ENCODE data around the gene RASGRP2.
A peak's percentile ranks its signal among the peaks of the same experiment; 100 is the strongest.

RASGRP2 gene

DNA sequence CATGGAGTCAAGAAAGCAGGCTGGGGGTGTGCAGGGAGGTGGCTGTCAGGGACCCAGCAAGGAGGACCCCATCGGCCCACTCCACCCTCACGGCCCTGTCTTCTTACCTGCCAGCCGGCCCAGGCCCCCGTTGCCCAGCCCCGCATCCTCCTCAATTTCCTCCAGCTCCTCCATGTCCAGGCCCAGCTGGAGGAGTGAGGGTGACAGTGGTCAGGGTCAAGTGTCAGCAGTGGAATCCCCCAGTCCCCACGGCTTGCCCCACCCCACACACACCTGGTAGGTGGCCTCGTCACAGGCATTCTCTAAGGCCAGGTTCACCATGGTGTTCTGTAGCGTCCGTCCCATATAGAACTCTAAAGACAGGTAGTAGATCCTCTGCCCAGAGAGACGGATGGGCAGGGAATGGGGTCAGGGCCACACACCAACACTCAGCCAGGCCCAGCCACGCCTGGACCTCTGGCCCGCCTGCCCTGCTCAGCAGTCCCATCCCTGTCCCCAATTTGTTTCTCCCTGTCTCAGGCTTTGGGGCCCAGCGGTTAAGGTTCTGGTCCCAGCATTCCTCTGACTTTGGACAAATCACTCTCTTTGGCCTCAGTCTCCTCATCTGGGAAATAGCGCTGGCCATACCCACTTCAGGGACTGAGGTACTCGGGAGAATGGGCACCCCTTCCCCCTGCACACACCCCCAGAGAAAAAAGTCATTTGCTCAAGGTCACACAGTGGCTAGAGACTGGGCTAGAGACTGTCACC is 14.6 kb upstream of the RASGRP2 start:
- Histone ChIP-seq H2AK5ac (ENCODE audit: low read length) (no peak overlapping the region), H3K23ac (ENCODE audit: low read length) (no peak overlapping the region), H4K91ac (ENCODE audit: low read depth, low read length) (no peak overlapping the region), H3K4ac (ENCODE audit: low read depth, low read length) (no peak overlapping the region), H3K27ac (ENCODE audit: low read depth, low read length) (no peak overlapping the region), H4K8ac (ENCODE audit: low read depth, low read length) (no peak overlapping the region), H3K14ac (ENCODE audit: low read length) (no peak overlapping the region), H4K12ac (ENCODE audit: low read depth, low read length) (no peak overlapping the region), H2AFZ (ENCODE audit: insufficient read depth, low read length, poor library complexity) (no peak overlapping the region), H3K9me3 (ENCODE audit: insufficient read depth, low read depth, low read length) (no peaks in the 10 kb centered on the region), H3K27me3 (ENCODE audit: insufficient read depth, low read length) (no peaks in the 10 kb centered on the region), H3K36me3 (ENCODE audit: control insufficient read depth in 1 of 2, insufficient read depth in 2 of 2, low read length in 2 of 2) (peaks cover 12 to 14% of the 10 kb centered on the region in 2 experiments), H2BK5ac (ENCODE audit: low read depth, low read length, poor library complexity) (no peak overlapping the region), H2BK120ac (ENCODE audit: insufficient read depth, low read length, poor library complexity) (no peak overlapping the region), H3K4me2 (ENCODE audit: low read length) (no peak overlapping the region), H2BK12ac (ENCODE audit: low read length) (no peak overlapping the region), H3K4me3 (ENCODE audit: low read depth, low read length) (no peak overlapping the region), H3K9ac (ENCODE audit: low read length) (no peak overlapping the region), H3K79me2 (ENCODE audit: control insufficient read depth, insufficient read depth, low read length, poor library complexity) (no peaks in the 10 kb centered on the region), H3K4me1 (ENCODE audit: control insufficient read depth in 1 of 2, insufficient read depth in 2 of 2, low read length in 2 of 2) (peaks cover 12 to 13% of the 10 kb centered on the region in 2 experiments), H3K79me1 (ENCODE audit: low read length) (no peaks in the 10 kb centered on the region), H3K18ac (ENCODE audit: low read length) (no peak overlapping the region)
- DNase-seq, result no peak
- no CpG with 5 or more reads among the region's 15 CpGs for WGBS (ENCODE audit: extremely low coverage, insufficient coverage, insufficient read length)

- Histone ChIP-seq H3K9me3 (ENCODE audit: insufficient read depth, low read depth, low read length) (no peaks in the 10 kb centered on the region), H2BK12ac (ENCODE audit: low read length) (no peak overlapping the region)
Measured at GRCh38 chr11:64757549-64758329, 13.8 kb upstream of the RASGRP2 start.

GRCh38 chr11:64755681-64756361 is 11.9 kb upstream of the RASGRP2 start:
- no CpG with 5 or more reads among the region's 13 CpGs for WGBS (ENCODE audit: extremely low coverage, insufficient coverage, insufficient read length)
- Histone ChIP-seq H3K4me3 (ENCODE audit: low read depth, low read length) (no peak overlapping the region), H2AFZ (ENCODE audit: insufficient read depth, low read length, poor library complexity) (no peak overlapping the region), H3K27me3 (ENCODE audit: insufficient read depth, low read length) (no peaks in the 10 kb centered on the region), H3K4me2 (ENCODE audit: low read length) (no peak overlapping the region), H3K9me3 (ENCODE audit: insufficient read depth, low read depth, low read length) (no peaks in the 10 kb centered on the region), H3K36me3 (ENCODE audit: control insufficient read depth in 1 of 2, insufficient read depth in 2 of 2, low read length in 2 of 2) (no peaks in the 10 kb centered on the region), H4K12ac (ENCODE audit: low read depth, low read length) (no peak overlapping the region), H3K23ac (ENCODE audit: low read length) (no peak overlapping the region), H2AK5ac (ENCODE audit: low read length) (no peak overlapping the region), H2BK12ac (ENCODE audit: low read length) (no peak overlapping the region), H3K14ac (ENCODE audit: low read length) (no peak overlapping the region), H3K18ac (ENCODE audit: low read length) (no peak overlapping the region), H3K4me1 (ENCODE audit: control insufficient read depth in 1 of 2, insufficient read depth in 2 of 2, low read length in 2 of 2) (peaks cover 12 to 13% of the 10 kb centered on the region in 2 experiments), H2BK120ac (ENCODE audit: insufficient read depth, low read length, poor library complexity) (no peak overlapping the region), H4K8ac (ENCODE audit: low read depth, low read length) (no peak overlapping the region), H3K79me1 (ENCODE audit: low read length) (no peaks in the 10 kb centered on the region), H3K4ac (ENCODE audit: low read depth, low read length) (no peak overlapping the region), H3K79me2 (ENCODE audit: control insufficient read depth, insufficient read depth, low read length, poor library complexity) (no peaks in the 10 kb centered on the region), H3K27ac (ENCODE audit: low read depth, low read length) (no peak overlapping the region), H2BK5ac (ENCODE audit: low read depth, low read length, poor library complexity) (no peak overlapping the region), H4K91ac (ENCODE audit: low read depth, low read length) (no peak overlapping the region), H3K9ac (ENCODE audit: low read length) (no peak overlapping the region)
- DNase-seq, result no peak

More at GRCh38 chr11:64757549-64758329, 13.8 kb upstream of the RASGRP2 start:
- H3K27me3 ChIP-seq (ENCODE audit: insufficient read depth, low read length), result no peaks in the 10 kb centered on the region
- H3K27ac ChIP-seq (ENCODE audit: low read depth, low read length), result no peak overlapping the region
- H3K18ac ChIP-seq (ENCODE audit: low read length), result no peak overlapping the region
- WGBS (ENCODE audit: extremely low coverage, insufficient coverage, insufficient read length), result no CpG with 5 or more reads among the region's 19 CpGs
- no peak overlapping the region for H3K4ac ChIP-seq (ENCODE audit: low read depth, low read length)
- H3K23ac ChIP-seq (ENCODE audit: low read length), result no peak overlapping the region
- no peak overlapping the region for H3K9ac ChIP-seq (ENCODE audit: low read length)
- H3K4me1 ChIP-seq (ENCODE audit: control insufficient read depth in 1 of 2, insufficient read depth in 2 of 2, low read length in 2 of 2), result peaks cover 12 to 13% of the 10 kb centered on the region in 2 experiments
- no peak overlapping the region for H2BK120ac ChIP-seq (ENCODE audit: insufficient read depth, low read length, poor library complexity)
- no peak overlapping the region for H2AK5ac ChIP-seq (ENCODE audit: low read length)
- H3K4me3 ChIP-seq (ENCODE audit: low read depth, low read length), result peak overlapping the region; percentile 35
- peaks cover 4 to 7% of the 10 kb centered on the region in 2 experiments for H3K36me3 ChIP-seq (ENCODE audit: control insufficient read depth in 1 of 2, insufficient read depth in 2 of 2, low read length in 2 of 2)
- no peak overlapping the region for H2BK5ac ChIP-seq (ENCODE audit: low read depth, low read length, poor library complexity)
- H3K79me2 ChIP-seq (ENCODE audit: control insufficient read depth, insufficient read depth, low read length, poor library complexity), result no peaks in the 10 kb centered on the region
- H2AFZ ChIP-seq (ENCODE audit: insufficient read depth, low read length, poor library complexity), result no peak overlapping the region
- no peak for DNase-seq
- H4K91ac ChIP-seq (ENCODE audit: low read depth, low read length), result no peak overlapping the region
- no peak overlapping the region for H4K12ac ChIP-seq (ENCODE audit: low read depth, low read length)
- H3K79me1 ChIP-seq (ENCODE audit: low read length), result no peaks in the 10 kb centered on the region
- H3K14ac ChIP-seq (ENCODE audit: low read length), result no peak overlapping the region
- no peak overlapping the region for H4K8ac ChIP-seq (ENCODE audit: low read depth, low read length)
- H3K4me2 ChIP-seq (ENCODE audit: low read length), result no peak overlapping the region

GRCh38 chr11:64754919-64755662 is 11.1 kb upstream of the RASGRP2 start:
- no peaks in the 10 kb centered on the region for H3K9me3 ChIP-seq (ENCODE audit: insufficient read depth, low read depth, low read length)
- no CpG with 5 or more reads among the region's 21 CpGs for WGBS (ENCODE audit: extremely low coverage, insufficient coverage, insufficient read length)
- no peak overlapping the region for H2BK5ac ChIP-seq (ENCODE audit: low read depth, low read length, poor library complexity)
- H2AK5ac ChIP-seq (ENCODE audit: low read length), result no peak overlapping the region
- H3K27me3 ChIP-seq (ENCODE audit: insufficient read depth, low read length), result no peaks in the 10 kb centered on the region
- H3K36me3 ChIP-seq (ENCODE audit: control insufficient read depth in 1 of 2, insufficient read depth in 2 of 2, low read length in 2 of 2), result no peaks in the 10 kb centered on the region
- no peak overlapping the region for H3K23ac ChIP-seq (ENCODE audit: low read length)
- no peak overlapping the region for H2AFZ ChIP-seq (ENCODE audit: insufficient read depth, low read length, poor library complexity)
- H3K4me1 ChIP-seq (ENCODE audit: control insufficient read depth in 1 of 2, insufficient read depth in 2 of 2, low read length in 2 of 2), result peaks cover 9% of the 10 kb centered on the region in 2 experiments
- H3K4me2 ChIP-seq (ENCODE audit: low read length), result no peak overlapping the region
- DNase-seq, result no peak
- H3K14ac ChIP-seq (ENCODE audit: low read length), result no peak overlapping the region
- H3K27ac ChIP-seq (ENCODE audit: low read depth, low read length), result no peak overlapping the region
- no peak overlapping the region for H3K9ac ChIP-seq (ENCODE audit: low read length)
- no peaks in the 10 kb centered on the region for H3K79me2 ChIP-seq (ENCODE audit: control insufficient read depth, insufficient read depth, low read length, poor library complexity)
- H4K91ac ChIP-seq (ENCODE audit: low read depth, low read length), result no peak overlapping the region
- no peak overlapping the region for H4K12ac ChIP-seq (ENCODE audit: low read depth, low read length)
- no peak overlapping the region for H3K4ac ChIP-seq (ENCODE audit: low read depth, low read length)
- H2BK120ac ChIP-seq (ENCODE audit: insufficient read depth, low read length, poor library complexity), result no peak overlapping the region
- no peak overlapping the region for H4K8ac ChIP-seq (ENCODE audit: low read depth, low read length)
- H3K79me1 ChIP-seq (ENCODE audit: low read length), result no peaks in the 10 kb centered on the region
- no peak overlapping the region for H2BK12ac ChIP-seq (ENCODE audit: low read length)
- peak overlapping the region; percentile 26 for H3K4me3 ChIP-seq (ENCODE audit: low read depth, low read length)
- H3K18ac ChIP-seq (ENCODE audit: low read length), result no peak overlapping the region
